Astrocyte of the cerebellum (primary cell): ENCODE results near the gene ITM2C.

Experiments used
- DNase-seq: peaks from one replicate; pipeline ENCODE4 v3.0.0-alpha.2; 2011; ENCODE audit warnings: low read depth
- H3K4me3 ChIP-seq: 2 replicates; pipeline ENCODE4 v1.5.1; 2011; ENCODE audit warnings: mild to moderate bottlenecking, low read depth, low read length, moderate library complexity
- in situ Hi-C: cut with HindIII; loops from 2 replicates; pipeline ENCODE4 v1.10.0; 2017; ENCODE audit warnings: low sequenced_read_pairs
- TF ChIP-seq, protein P1 (sequence below): IDR thresholded peaks from 2 replicates; pipeline ENCODE4 v1.5.1; 2012; ENCODE audit warnings: low read length, low read depth, moderate library complexity, mild to moderate bottlenecking; ENCODE audit errors: missing control alignments

ITM2C gene, protein sequence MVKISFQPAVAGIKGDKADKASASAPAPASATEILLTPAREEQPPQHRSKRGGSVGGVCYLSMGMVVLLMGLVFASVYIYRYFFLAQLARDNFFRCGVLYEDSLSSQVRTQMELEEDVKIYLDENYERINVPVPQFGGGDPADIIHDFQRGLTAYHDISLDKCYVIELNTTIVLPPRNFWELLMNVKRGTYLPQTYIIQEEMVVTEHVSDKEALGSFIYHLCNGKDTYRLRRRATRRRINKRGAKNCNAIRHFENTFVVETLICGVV

DNA sequence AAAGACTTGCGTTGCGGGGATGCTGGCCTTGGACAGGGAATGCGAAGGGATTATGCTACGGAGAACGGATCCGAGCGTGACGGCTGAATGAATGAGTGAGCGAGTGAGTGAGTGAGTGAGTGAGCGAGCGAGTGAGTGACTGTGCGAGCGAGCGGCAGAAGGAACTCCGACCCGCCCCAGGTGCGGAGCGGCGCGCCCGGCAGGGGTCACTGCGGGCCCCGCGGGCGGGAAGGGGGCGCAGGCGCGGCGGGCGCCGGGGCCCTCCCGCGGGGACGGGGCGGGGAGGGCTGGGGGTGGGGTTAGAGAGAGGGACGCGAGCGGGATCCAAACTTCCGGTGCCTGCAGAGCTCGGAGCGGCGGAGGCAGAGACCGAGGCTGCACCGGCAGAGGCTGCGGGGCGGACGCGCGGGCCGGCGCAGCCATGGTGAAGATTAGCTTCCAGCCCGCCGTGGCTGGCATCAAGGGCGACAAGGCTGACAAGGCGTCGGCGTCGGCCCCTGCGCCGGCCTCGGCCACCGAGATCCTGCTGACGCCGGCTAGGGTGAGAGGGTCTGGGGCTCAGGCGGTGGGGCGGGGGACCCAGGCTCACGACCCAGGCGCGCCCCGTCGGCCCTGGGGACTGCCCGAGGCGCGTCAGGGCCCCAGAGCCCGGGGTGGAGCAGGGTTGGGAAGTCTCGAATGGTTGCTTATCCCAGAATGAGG is at the start of gene ITM2C:
ITM2C (plus strand) TSS at position 338 of the 702 bp plus-strand sequence; CDS start at position 422, 84 bp downstream.
- TF ChIP-seq, protein P1, sequence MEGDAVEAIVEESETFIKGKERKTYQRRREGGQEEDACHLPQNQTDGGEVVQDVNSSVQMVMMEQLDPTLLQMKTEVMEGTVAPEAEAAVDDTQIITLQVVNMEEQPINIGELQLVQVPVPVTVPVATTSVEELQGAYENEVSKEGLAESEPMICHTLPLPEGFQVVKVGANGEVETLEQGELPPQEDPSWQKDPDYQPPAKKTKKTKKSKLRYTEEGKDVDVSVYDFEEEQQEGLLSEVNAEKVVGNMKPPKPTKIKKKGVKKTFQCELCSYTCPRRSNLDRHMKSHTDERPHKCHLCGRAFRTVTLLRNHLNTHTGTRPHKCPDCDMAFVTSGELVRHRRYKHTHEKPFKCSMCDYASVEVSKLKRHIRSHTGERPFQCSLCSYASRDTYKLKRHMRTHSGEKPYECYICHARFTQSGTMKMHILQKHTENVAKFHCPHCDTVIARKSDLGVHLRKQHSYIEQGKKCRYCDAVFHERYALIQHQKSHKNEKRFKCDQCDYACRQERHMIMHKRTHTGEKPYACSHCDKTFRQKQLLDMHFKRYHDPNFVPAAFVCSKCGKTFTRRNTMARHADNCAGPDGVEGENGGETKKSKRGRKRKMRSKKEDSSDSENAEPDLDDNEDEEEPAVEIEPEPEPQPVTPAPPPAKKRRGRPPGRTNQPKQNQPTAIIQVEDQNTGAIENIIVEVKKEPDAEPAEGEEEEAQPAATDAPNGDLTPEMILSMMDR: peak; percentile 13
- peak within 1 kb of the TSS; percentile 73 for H3K4me3 ChIP-seq
- DNase-seq: no peak
- in situ Hi-C loops: no loop called here

GRCh38 chr2:230815088-230815487 is 49.7 kb upstream of the ITM2C start:
- in situ Hi-C loops: no loop called here
- no peak overlapping the region for H3K4me3 ChIP-seq
- TF ChIP-seq, protein P1: no peak
- DNase-seq: no peak

- no peak for DNase-seq
- H3K4me3 ChIP-seq: no peak overlapping the region
- TF ChIP-seq, protein P1: no peak
- in situ Hi-C loops: no loop called here
Measured at GRCh38 chr2:230816735-230817134, 48.0 kb upstream of the ITM2C start.

GRCh38 chr2:230819433-230819832 is 45.3 kb upstream of the ITM2C start:
- DNase-seq: no peak
- in situ Hi-C loops: no loop called here
- TF ChIP-seq, protein P1: no peak
- H3K4me3 ChIP-seq: no peak overlapping the region

DNA sequence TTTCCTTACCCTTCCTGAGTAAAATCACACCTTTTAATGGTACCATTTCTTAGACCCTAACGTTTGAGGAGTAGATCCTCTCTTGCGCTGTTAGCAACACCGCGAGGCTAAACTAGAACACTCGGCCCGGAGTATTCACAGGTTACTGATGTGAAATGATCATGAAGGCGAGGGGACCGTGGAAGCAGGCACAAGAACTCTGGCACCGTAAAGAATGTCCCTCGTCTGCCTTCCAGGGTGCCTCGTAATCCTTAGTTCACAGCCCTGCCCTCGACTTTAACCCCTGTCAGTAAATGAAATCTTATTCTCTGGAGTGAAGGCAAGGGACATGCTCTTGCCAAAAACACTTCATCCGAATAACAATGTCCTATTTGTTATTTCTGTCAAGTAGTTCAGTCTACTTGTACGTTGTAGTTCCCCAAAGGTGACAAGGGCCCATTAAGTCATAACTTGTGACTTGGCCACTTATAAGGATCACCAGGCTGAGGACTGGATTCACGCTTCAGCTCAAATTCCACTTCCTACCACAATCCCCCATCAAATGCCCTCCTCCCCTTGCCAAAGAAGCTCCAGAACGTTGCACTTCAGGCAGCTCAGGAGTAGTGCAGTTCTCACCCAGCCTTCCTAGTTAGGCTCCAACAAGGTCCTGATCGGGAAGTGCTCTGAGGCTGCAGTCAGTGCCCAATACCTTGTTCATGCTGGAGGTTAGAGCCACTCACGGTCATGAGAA is 43.3 kb upstream of the ITM2C start:
- in situ Hi-C loops: no loop called here
- no peak overlapping the region for H3K4me3 ChIP-seq
- DNase-seq: no peak
- TF ChIP-seq, protein P1: no peak

DNA sequence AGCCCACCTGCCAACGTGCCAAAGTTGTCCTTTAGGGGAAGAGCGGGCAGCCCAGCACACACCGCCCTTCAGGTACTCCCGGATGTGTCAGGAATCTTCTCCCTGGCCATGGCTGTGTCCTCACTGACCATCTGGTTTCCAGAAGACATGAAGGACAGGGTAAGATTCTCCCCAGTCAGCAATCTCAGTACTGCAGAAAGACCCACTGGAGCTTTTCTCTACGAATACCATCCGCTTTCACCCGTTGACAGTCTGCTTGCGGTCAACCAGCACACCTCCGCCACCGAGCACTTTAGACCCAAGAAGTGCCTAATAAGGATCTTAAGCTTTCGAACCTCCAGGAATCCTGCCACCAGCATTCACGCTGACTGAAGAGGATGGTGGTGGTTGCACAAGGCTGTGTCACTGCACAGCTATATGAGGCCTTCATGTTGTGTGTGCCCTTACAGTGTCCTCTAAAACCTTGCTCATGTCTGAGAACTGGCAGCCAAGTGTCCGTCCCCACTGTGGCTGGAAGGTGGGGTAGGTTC is 42.7 kb upstream of the ITM2C start:
- in situ Hi-C loops: no loop called here
- H3K4me3 ChIP-seq: no peak overlapping the region
- no peak for DNase-seq
- TF ChIP-seq, protein P1: no peak
